WTC11 (cell line): Measurements from ENCODE around the gene OR51B2. TPM values are rescaled to one million over a fixed set of nuclear protein-coding genes. Genes with fewer than 3 reads are reported as not detected.

Experiments used
- ATAC-seq: fragments of 200-7000 bp; cut with Tn5 transposase; 2 replicates; pipeline ENCODE4 v1.10.0; 2021; ENCODE audit warnings: mild to moderate bottlenecking, moderate library complexity
- CTCF ChIA-PET: fragments of 300-600 bp; sonication (Branson Sonifier 250); formaldehyde crosslinking; loops from one replicate; lab custom pipeline; 2021; ENCODE audit warnings: antibody characterized with exemption; lab: Charles Lee
- POLR2A ChIA-PET: fragments of 350-600 bp; sonication (Branson Sonifier 250); formaldehyde crosslinking; loops from one replicate; lab custom pipeline; 2021; ENCODE audit warnings: antibody characterized with exemption; lab: Charles Lee
- DNase-seq: peaks from one replicate; pipeline ENCODE4 v3.0.0; 2021; ENCODE audit warnings: low spot score
- H3K27ac Mint-ChIP-seq: 2 replicates; pipeline ENCODE4 v1.8.0; 2021; ENCODE audit warnings: mixed read lengths
- H3K27me3 Mint-ChIP-seq: 2 replicates; pipeline ENCODE4 v1.8.0; 2021; ENCODE audit warnings: low read depth, mild to moderate bottlenecking, moderate library complexity, mixed read lengths
- H3K36me3 Mint-ChIP-seq: 2 replicates; pipeline ENCODE4 v1.8.0; 2021; ENCODE audit warnings: mixed read lengths
- H3K4me1 Mint-ChIP-seq: 2 replicates; pipeline ENCODE4 v1.8.0; 2022; ENCODE audit warnings: mixed read lengths
- H3K4me3 Mint-ChIP-seq: 2 replicates; pipeline ENCODE4 v1.8.0; 2021; ENCODE audit warnings: mild to moderate bottlenecking, moderate library complexity, mixed read lengths
- H3K9me3 Mint-ChIP-seq: 2 replicates; pipeline ENCODE4 v1.8.0; 2021; ENCODE audit warnings: mixed read lengths
- FOXK1 ChIP-seq: sonication (generic); formaldehyde crosslinking; IDR thresholded peaks from 2 replicates; pipeline ENCODE4 v1.8.0; 2022; ENCODE audit warnings: mild to moderate bottlenecking, moderate library complexity, missing genetic modification reagents
- OVOL2 ChIP-seq: fragments of 250-450 bp; sonication (Bioruptor Pico); IDR thresholded peaks from 2 replicates; pipeline ENCODE4 v1.9.0; 2021; ENCODE audit warnings: mild to moderate bottlenecking, borderline replicate concordance
- PRRX2 ChIP-seq: fragments of 250-450 bp; sonication (Bioruptor Pico); IDR thresholded peaks from 2 replicates; pipeline ENCODE4 v1.8.0; 2021; ENCODE audit warnings: mild to moderate bottlenecking
- SMAD3 ChIP-seq: sonication (generic); formaldehyde crosslinking; IDR thresholded peaks from 2 replicates; pipeline ENCODE4 v1.8.0; 2022; ENCODE audit warnings: missing genetic modification reagents, mild to moderate bottlenecking, borderline replicate concordance
- SMAD4 ChIP-seq: sonication (generic); formaldehyde crosslinking; IDR thresholded peaks from 2 replicates; pipeline ENCODE4 v1.8.0; 2022; ENCODE audit warnings: mild to moderate bottlenecking, missing genetic modification reagents
- ZNF263 ChIP-seq: sonication (generic); formaldehyde crosslinking; IDR thresholded peaks from 2 replicates; pipeline ENCODE4 v1.8.1; 2022; ENCODE audit warnings: low read depth, mild to moderate bottlenecking, moderate library complexity, missing genetic modification reagents
- ZNF396 ChIP-seq: fragments of 250-450 bp; sonication (Bioruptor Pico); IDR thresholded peaks from 2 replicates; pipeline ENCODE4 v1.8.0; 2021; ENCODE audit warnings: mild to moderate bottlenecking, moderate library complexity, borderline replicate concordance
- ZNF671 ChIP-seq: fragments of 250-450 bp; sonication (Bioruptor Pico); IDR thresholded peaks from 2 replicates; pipeline ENCODE4 v1.8.0; 2021; ENCODE audit warnings: mild to moderate bottlenecking
- ZSCAN18 ChIP-seq: fragments of 250-450 bp; sonication (Bioruptor Pico); IDR thresholded peaks from 2 replicates; pipeline ENCODE4 v2.1.2; 2022; ENCODE audit warnings: mild to moderate bottlenecking, moderate library complexity
- total RNA-seq: library from RNA; stranded (reverse); gene quantifications from 3 replicates; pipeline ENCODE4 v1.2.3, GENCODE V29; 2021
- TF ChIP-seq, protein P1 (sequence below): sonication (generic); formaldehyde crosslinking; conservative IDR thresholded peaks from 2 replicates; pipeline ENCODE4 v1.8.1; 2023; ENCODE audit warnings: mild to moderate bottlenecking, low read depth, missing genetic modification reagents, moderate library complexity
- TF ChIP-seq, protein P2 (sequence below): sonication (generic); formaldehyde crosslinking; IDR thresholded peaks from 2 replicates; pipeline ENCODE4 v1.8.0; 2023; ENCODE audit warnings: mild to moderate bottlenecking, missing genetic modification reagents
- TF ChIP-seq, protein P3 (sequence below): sonication (generic); formaldehyde crosslinking; IDR thresholded peaks from 2 replicates; pipeline ENCODE4 v1.8.1; 2022; ENCODE audit warnings: low read depth, mild to moderate bottlenecking, moderate library complexity, missing genetic modification reagents, borderline replicate concordance

OR51B2 gene
- total RNA-seq, 1 experiment from 2014 or later = not detected

GRCh38 chr11:5282628-5283027 is 41.5 kb downstream of the OR51B2 start (continued):
- TF ChIP-seq, protein P1, sequence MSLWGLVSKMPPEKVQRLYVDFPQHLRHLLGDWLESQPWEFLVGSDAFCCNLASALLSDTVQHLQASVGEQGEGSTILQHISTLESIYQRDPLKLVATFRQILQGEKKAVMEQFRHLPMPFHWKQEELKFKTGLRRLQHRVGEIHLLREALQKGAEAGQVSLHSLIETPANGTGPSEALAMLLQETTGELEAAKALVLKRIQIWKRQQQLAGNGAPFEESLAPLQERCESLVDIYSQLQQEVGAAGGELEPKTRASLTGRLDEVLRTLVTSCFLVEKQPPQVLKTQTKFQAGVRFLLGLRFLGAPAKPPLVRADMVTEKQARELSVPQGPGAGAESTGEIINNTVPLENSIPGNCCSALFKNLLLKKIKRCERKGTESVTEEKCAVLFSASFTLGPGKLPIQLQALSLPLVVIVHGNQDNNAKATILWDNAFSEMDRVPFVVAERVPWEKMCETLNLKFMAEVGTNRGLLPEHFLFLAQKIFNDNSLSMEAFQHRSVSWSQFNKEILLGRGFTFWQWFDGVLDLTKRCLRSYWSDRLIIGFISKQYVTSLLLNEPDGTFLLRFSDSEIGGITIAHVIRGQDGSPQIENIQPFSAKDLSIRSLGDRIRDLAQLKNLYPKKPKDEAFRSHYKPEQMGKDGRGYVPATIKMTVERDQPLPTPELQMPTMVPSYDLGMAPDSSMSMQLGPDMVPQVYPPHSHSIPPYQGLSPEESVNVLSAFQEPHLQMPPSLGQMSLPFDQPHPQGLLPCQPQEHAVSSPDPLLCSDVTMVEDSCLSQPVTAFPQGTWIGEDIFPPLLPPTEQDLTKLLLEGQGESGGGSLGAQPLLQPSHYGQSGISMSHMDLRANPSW = no peak
- TF ChIP-seq, protein P2, sequence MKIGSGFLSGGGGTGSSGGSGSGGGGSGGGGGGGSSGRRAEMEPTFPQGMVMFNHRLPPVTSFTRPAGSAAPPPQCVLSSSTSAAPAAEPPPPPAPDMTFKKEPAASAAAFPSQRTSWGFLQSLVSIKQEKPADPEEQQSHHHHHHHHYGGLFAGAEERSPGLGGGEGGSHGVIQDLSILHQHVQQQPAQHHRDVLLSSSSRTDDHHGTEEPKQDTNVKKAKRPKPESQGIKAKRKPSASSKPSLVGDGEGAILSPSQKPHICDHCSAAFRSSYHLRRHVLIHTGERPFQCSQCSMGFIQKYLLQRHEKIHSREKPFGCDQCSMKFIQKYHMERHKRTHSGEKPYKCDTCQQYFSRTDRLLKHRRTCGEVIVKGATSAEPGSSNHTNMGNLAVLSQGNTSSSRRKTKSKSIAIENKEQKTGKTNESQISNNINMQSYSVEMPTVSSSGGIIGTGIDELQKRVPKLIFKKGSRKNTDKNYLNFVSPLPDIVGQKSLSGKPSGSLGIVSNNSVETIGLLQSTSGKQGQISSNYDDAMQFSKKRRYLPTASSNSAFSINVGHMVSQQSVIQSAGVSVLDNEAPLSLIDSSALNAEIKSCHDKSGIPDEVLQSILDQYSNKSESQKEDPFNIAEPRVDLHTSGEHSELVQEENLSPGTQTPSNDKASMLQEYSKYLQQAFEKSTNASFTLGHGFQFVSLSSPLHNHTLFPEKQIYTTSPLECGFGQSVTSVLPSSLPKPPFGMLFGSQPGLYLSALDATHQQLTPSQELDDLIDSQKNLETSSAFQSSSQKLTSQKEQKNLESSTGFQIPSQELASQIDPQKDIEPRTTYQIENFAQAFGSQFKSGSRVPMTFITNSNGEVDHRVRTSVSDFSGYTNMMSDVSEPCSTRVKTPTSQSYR (CRISPR knock-in tag) = no peak

GRCh38 chr11:5281596-5281995 is 42.5 kb downstream of the OR51B2 start:
- CTCF ChIA-PET = interaction anchor here (2.2 kb wide), 1 partner anchor 10 kb away, joined by 5 read pairs; no protein-coding TSS in a partner anchor
- Mint-ChIP-seq H3K9me3 (no peaks in the 10 kb centered on the region; the same call in 1 of the 2 replicates), H3K4me3 (no peak overlapping the region)
- no peak for TF ChIP-seq FOXK1
- TF ChIP-seq PRRX2 (CRISPR knock-in tag) = no peak
- TF ChIP-seq OVOL2 (CRISPR knock-in tag) = no peak
- TF ChIP-seq ZNF671 = no peak
- no peak for TF ChIP-seq SMAD3
- TF ChIP-seq, protein P3, sequence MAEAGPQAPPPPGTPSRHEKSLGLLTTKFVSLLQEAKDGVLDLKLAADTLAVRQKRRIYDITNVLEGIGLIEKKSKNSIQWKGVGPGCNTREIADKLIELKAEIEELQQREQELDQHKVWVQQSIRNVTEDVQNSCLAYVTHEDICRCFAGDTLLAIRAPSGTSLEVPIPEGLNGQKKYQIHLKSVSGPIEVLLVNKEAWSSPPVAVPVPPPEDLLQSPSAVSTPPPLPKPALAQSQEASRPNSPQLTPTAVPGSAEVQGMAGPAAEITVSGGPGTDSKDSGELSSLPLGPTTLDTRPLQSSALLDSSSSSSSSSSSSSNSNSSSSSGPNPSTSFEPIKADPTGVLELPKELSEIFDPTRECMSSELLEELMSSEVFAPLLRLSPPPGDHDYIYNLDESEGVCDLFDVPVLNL (CRISPR knock-in tag) = no peak
- TF ChIP-seq, all 79 proteins: peak for 0
- Mint-ChIP-seq H3K36me3 (no peaks in the 10 kb centered on the region), H3K4me1 (peaks cover 5% of the 10 kb centered on the region), H3K27me3 (no peaks in the 10 kb centered on the region), H3K27ac (no peak overlapping the region)
- no peak for DNase-seq
- ATAC-seq = no peak
- POLR2A ChIA-PET = no interaction called here

GRCh38 chr11:5280582-5281102 is 43.5 kb downstream of the OR51B2 start:
- DNase-seq = peak; percentile 49
- POLR2A ChIA-PET = interaction anchor here (1.0 kb wide), 1 partner anchor 10 kb away, joined by 3 read pairs; the partner anchor contains the start of gene HBE1
- CTCF ChIA-PET = interaction anchor here (2.2 kb wide), 1 partner anchor 11 kb away, joined by 5 read pairs; no protein-coding TSS in a partner anchor
- Mint-ChIP-seq H3K27me3 (no peaks in the 10 kb centered on the region), H3K27ac (no peak overlapping the region), H3K4me3 (no peak overlapping the region), H3K4me1 (peaks cover 5% of the 10 kb centered on the region), H3K9me3 (no peaks in the 10 kb centered on the region; the same call in 1 of the 2 replicates), H3K36me3 (no peaks in the 10 kb centered on the region)
- TF ChIP-seq ZSCAN18 (CRISPR knock-in tag) (no peak), OVOL2 (CRISPR knock-in tag) (no peak), ZNF396 (CRISPR knock-in tag) (no peak), SMAD4 (CRISPR knock-in tag) (no peak), ZNF263 (CRISPR knock-in tag) (no peak)
- ATAC-seq = peak; percentile 82
